Smooth muscle cell (in vitro differentiated cells): ENCODE measurements around the gene FGF22. TPM values are rescaled to one million over a fixed set of nuclear protein-coding genes. Genes with fewer than 3 reads are reported as not detected.

Experiments
- DNase-seq: peaks from one replicate; lab custom pipeline; 2025; ENCODE audit not compliant: unreplicated experiment; lab: John Stamatoyannopoulos, UW
- H2AFZ ChIP-seq: fragments of 200-600 bp; sonication (generic); 2 replicates; pipeline ENCODE4 v1.6.0; 2016; ENCODE audit warnings: antibody characterized with exemption, low read depth, mild to moderate bottlenecking
- H3F3A ChIP-seq: fragments of 200-600 bp; sonication (generic); 2 replicates; pipeline ENCODE4 v1.6.0; 2017; ENCODE audit warnings: antibody characterized with exemption, low read depth
- H3K27ac ChIP-seq: fragments of 200-600 bp; sonication (generic); 2 replicates; pipeline ENCODE4 v1.5.1; 2016; ENCODE audit warnings: low read depth, mild to moderate bottlenecking
- H3K27me3 ChIP-seq: fragments of 200-600 bp; sonication (generic); 2 replicates; pipeline ENCODE4 v1.6.1; 2016; ENCODE audit warnings: low read depth, mild to moderate bottlenecking
- H3K36me3 ChIP-seq: fragments of 200-600 bp; sonication (generic); 2 replicates; pipeline ENCODE4 v1.5.1; 2016; ENCODE audit warnings: low read depth
- H3K4me1 ChIP-seq: fragments of 200-600 bp; sonication (generic); 2 replicates; pipeline ENCODE4 v1.5.1; 2016; ENCODE audit warnings: low read depth
- H3K4me2 ChIP-seq: fragments of 200-600 bp; sonication (generic); 2 replicates; pipeline ENCODE4 v1.6.0; 2016; ENCODE audit warnings: mild to moderate bottlenecking
- H3K4me3 ChIP-seq: fragments of 200-600 bp; sonication (generic); 2 replicates; pipeline ENCODE4 v1.5.1; 2016; ENCODE audit warnings: mild to moderate bottlenecking
- H3K79me2 ChIP-seq: fragments of 200-600 bp; sonication (generic); 2 replicates; pipeline ENCODE4 v1.6.0; 2016; ENCODE audit warnings: low read depth, mild to moderate bottlenecking
- H3K9ac ChIP-seq: fragments of 200-600 bp; sonication (generic); 2 replicates; pipeline ENCODE4 v1.6.0; 2016; ENCODE audit warnings: low read depth
- H3K9me3 ChIP-seq: fragments of 200-600 bp; sonication (generic); replicated peaks from 2 replicates; pipeline ENCODE4 v1.5.1; 2016; ENCODE audit warnings: low read depth
- H4K20me1 ChIP-seq: fragments of 200-600 bp; sonication (generic); 2 replicates; pipeline ENCODE4 v1.6.0; 2016; ENCODE audit warnings: low read depth
- WGBS: methylation state at CpG from one replicate; pipeline ENCODE4 v1.1.7; 2016; ENCODE audit warnings: low lambda C conversion rate; 5-methylcytosine and 5-hydroxymethylcytosine counted together
- polyA plus RNA-seq: library from polyadenylated mRNA; unstranded; fragments of >200 nt; fragmentation: Nextera tagmentation; extraction: Ambion mirVana; gene quantifications from 2 replicates; pipeline ENCODE4 v1.2.1, GENCODE V29; 2016
- total RNA-seq: library from RNA; depleted of rRNA; stranded (reverse); fragments of >200 nt; gene quantifications from 2 replicates; pipeline ENCODE4 v1.2.3, GENCODE V29; 2014
- TF ChIP-seq, protein P1 (sequence below): fragments of 200-600 bp; sonication (generic); IDR thresholded peaks from 2 replicates; pipeline ENCODE4 v1.5.1; 2017; ENCODE audit warnings: borderline replicate concordance, mild to moderate bottlenecking, antibody characterized with exemption; ENCODE audit not compliant: insufficient read depth, poor library complexity, severe bottlenecking

Gene FGF22
- total and polyA plus RNA-seq, 2 experiments from 2014 or later = 0.18 TPM; not detected in 1

- no peaks in the 10 kb centered on the region for H3K36me3 ChIP-seq
- H2AFZ ChIP-seq = no peak overlapping the region
- 91% methylated on average over 28 of the region's 38 CpGs for WGBS
- H3K4me3 ChIP-seq = no peak overlapping the region
- no peak overlapping the region for H3K4me2 ChIP-seq
- H4K20me1 ChIP-seq = peaks cover 9% of the 10 kb centered on the region
- no peak overlapping the region for H3K9ac ChIP-seq
- no peaks in the 10 kb centered on the region for H3F3A ChIP-seq
- TF ChIP-seq, protein P1, sequence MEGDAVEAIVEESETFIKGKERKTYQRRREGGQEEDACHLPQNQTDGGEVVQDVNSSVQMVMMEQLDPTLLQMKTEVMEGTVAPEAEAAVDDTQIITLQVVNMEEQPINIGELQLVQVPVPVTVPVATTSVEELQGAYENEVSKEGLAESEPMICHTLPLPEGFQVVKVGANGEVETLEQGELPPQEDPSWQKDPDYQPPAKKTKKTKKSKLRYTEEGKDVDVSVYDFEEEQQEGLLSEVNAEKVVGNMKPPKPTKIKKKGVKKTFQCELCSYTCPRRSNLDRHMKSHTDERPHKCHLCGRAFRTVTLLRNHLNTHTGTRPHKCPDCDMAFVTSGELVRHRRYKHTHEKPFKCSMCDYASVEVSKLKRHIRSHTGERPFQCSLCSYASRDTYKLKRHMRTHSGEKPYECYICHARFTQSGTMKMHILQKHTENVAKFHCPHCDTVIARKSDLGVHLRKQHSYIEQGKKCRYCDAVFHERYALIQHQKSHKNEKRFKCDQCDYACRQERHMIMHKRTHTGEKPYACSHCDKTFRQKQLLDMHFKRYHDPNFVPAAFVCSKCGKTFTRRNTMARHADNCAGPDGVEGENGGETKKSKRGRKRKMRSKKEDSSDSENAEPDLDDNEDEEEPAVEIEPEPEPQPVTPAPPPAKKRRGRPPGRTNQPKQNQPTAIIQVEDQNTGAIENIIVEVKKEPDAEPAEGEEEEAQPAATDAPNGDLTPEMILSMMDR = no peak
- no peaks in the 10 kb centered on the region for H3K79me2 ChIP-seq
- no peaks in the 10 kb centered on the region for H3K4me1 ChIP-seq
- DNase-seq = no peak
- H3K27ac ChIP-seq = no peak overlapping the region
- no peaks in the 10 kb centered on the region for H3K27me3 ChIP-seq
- no peaks in the 10 kb centered on the region for H3K9me3 ChIP-seq
These were observed 29.4 kb upstream of the FGF22 start for GRCh38 chr19:610071-610800.

DNA sequence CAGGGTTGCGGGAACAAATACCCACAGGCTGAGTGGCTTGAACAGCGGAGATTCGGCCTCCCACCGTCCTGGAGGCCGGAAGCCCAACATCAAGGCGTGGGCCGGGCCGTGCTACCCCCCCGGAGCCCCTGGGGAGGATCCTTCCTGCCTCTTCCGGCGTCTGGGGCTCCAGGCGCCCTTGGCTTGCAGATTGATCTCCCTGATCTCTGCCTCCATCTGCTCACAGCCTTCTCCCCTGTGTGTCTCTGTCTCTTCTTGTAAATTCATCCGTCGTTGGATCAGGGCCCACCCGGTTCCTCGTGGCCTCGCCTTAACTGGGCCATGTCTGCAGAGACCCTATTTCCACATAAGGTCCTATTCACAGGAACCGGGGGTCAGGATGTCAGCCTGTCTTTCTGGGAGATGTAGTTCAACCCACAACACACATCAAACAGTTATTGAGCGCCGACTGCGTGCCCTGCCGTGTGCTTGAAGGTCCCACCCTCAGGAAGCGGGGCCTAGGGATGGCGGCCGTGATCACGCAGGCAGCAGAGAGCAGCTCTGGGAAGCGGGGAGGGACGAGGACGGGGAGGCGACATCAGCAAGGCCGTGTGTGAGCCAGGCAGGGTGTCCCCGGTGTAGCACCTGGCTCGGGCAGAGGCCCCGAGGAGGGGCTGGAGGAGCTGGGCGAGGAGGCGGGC, 28.7 kb upstream of the FGF22 start:
- Histone ChIP-seq H2AFZ (no peak overlapping the region), H3K9me3 (no peaks in the 10 kb centered on the region), H3K36me3 (no peaks in the 10 kb centered on the region), H3K79me2 (no peaks in the 10 kb centered on the region), H4K20me1 (peaks cover 9% of the 10 kb centered on the region), H3K4me3 (no peak overlapping the region), H3K4me2 (no peak overlapping the region), H3K9ac (no peak overlapping the region), H3F3A (no peaks in the 10 kb centered on the region), H3K27me3 (no peaks in the 10 kb centered on the region), H3K4me1 (no peaks in the 10 kb centered on the region), H3K27ac (peak overlapping the region; percentile 22)
- WGBS = 58% methylated on average over 36 of the region's 36 CpGs
- TF ChIP-seq, protein P1 = no peak
- no peak for DNase-seq

- H3K4me3 ChIP-seq = no peak overlapping the region
- WGBS = 44% methylated on average over 12 of the region's 13 CpGs
- no peaks in the 10 kb centered on the region for H3K4me1 ChIP-seq
- H3F3A ChIP-seq = no peaks in the 10 kb centered on the region
- H3K9me3 ChIP-seq = no peaks in the 10 kb centered on the region
- H3K27me3 ChIP-seq = no peaks in the 10 kb centered on the region
- H3K27ac ChIP-seq = peak overlapping the region; percentile 22
- H4K20me1 ChIP-seq = peaks cover 9% of the 10 kb centered on the region
- TF ChIP-seq, protein P1 = no peak
- H3K36me3 ChIP-seq = no peaks in the 10 kb centered on the region
- no peak overlapping the region for H2AFZ ChIP-seq
- no peak overlapping the region for H3K9ac ChIP-seq
- H3K4me2 ChIP-seq = no peak overlapping the region
- no peak for DNase-seq
- no peaks in the 10 kb centered on the region for H3K79me2 ChIP-seq
These were observed 28.2 kb upstream of the FGF22 start for GRCh38 chr19:611481-611868.
